Fibroblast of lung (primary cell): Measurements from ENCODE around the gene CDK18.

ENCODE experiments used
- EZH2 ChIP-seq: IDR thresholded peaks from 2 replicates; pipeline ENCODE4 v1.5.1; 2012; ENCODE audit warnings: low read length, control low read depth, mild to moderate bottlenecking; ENCODE audit errors: missing control alignments
- TF ChIP-seq, protein P1 (sequence below), 2 donors: IDR thresholded peaks in 1 of 2; conservative IDR thresholded peaks in 1 of 2; 1 replicate in 1 of 2; 2 replicates in 1 of 2; pipeline ENCODE4 v1.5.1; 2011 to 2012; ENCODE audit warnings: low read length in 2 of 2, control low read depth in 1 of 2, inconsistent platforms in 1 of 2, low read depth in 1 of 2, mild to moderate bottlenecking in 1 of 2

DNA sequence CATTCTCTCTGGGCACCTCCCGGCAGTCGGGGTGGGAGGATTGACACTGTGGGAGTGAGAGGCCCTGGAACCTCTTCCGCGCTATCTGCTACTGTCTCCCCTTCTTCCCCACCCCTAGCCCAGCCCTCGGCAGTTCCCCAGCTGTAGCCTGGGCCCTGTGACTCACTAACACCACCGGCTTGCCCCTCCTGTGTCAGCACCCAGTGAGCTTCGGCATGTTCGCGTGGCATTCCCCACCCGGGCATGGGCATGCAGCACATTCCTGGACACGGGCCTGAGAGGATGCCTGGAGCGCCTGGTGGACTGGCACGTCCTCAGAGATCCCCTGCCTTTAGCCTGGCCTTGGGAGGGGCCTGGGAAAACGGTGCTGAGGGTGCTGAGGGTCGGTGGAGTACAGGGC lies 1.3 kb downstream of the CDK18 start:
- TF ChIP-seq EZH2: no peak
- TF ChIP-seq, protein P1, sequence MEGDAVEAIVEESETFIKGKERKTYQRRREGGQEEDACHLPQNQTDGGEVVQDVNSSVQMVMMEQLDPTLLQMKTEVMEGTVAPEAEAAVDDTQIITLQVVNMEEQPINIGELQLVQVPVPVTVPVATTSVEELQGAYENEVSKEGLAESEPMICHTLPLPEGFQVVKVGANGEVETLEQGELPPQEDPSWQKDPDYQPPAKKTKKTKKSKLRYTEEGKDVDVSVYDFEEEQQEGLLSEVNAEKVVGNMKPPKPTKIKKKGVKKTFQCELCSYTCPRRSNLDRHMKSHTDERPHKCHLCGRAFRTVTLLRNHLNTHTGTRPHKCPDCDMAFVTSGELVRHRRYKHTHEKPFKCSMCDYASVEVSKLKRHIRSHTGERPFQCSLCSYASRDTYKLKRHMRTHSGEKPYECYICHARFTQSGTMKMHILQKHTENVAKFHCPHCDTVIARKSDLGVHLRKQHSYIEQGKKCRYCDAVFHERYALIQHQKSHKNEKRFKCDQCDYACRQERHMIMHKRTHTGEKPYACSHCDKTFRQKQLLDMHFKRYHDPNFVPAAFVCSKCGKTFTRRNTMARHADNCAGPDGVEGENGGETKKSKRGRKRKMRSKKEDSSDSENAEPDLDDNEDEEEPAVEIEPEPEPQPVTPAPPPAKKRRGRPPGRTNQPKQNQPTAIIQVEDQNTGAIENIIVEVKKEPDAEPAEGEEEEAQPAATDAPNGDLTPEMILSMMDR (conservative IDR thresholded peaks at IDR 0.05 in 1 of 2, IDR thresholded peaks at IDR 0.05 in 1 of 2; ENCODE audit: low read depth in 1 of 2, low read length in 2 of 2): no peak
